HG02943 (cell line): ENCODE results near the gene TXNRD2.
"Not testable (repeated sequence)": the region's sequence is repeated elsewhere in the genome, so short reads cannot be mapped to it uniquely, and the experiment has no call there.

Source experiments
- ATAC-seq: cut with Tn5 transposase; IDR thresholded peaks from one replicate; pipeline ENCODE4 v1.9.1; 2021; ENCODE audit warnings: mild to moderate bottlenecking, low read depth, moderate library complexity; ENCODE audit not compliant: unreplicated experiment

Gene TXNRD2

DNA sequence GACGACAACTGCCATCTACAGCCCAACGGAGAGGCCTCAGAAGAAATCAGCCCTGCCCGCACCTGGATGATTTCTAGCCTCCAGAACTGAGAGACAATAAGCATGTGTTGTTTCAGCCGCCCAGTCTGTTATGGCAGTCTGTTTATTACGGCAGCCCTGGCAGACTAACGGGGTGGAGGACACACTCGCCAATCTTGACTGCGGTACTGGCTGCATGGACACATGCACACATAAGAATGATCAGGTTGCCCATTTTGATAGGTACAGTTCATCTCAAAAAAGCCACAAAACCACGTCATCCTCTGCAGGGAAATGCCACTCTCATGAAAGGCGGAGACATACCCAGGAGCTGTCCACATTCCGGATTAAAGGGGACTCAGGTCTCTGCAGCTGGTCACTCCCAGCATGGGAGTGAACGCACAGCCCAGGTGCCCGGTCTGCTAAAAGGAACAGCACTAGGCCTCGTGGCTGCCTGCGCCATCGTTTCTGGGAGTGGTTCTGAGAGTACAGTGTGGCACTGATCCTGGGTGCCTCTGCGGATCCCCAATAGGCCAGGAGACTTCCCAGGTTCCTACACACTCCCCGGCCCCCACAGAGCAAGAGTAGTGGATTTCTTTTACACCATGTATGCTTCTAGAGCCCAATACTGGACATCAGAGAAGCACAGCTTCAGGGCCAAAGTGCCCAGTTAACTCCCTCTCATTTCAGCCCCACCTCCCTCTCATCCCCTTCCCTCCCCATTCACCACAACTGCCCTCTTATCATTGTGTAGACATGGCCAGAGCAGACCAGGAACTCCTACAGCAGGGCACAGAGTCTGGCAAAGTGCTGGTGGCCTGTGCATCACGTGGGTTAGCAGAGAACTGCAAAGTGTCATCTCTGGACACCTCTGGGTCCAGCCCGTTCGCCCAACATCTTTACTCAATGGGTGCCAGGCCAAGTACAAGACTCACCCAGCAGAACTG lies 11.8 kb downstream of the TXNRD2 start:
- ATAC-seq, result no peak

GRCh38 chr22:19928207-19928606 lies 13.4 kb downstream of the TXNRD2 start:
- ATAC-seq, result no peak

GRCh38 chr22:19927696-19928095 lies 13.9 kb downstream of the TXNRD2 start:
- no peak for ATAC-seq

DNA sequence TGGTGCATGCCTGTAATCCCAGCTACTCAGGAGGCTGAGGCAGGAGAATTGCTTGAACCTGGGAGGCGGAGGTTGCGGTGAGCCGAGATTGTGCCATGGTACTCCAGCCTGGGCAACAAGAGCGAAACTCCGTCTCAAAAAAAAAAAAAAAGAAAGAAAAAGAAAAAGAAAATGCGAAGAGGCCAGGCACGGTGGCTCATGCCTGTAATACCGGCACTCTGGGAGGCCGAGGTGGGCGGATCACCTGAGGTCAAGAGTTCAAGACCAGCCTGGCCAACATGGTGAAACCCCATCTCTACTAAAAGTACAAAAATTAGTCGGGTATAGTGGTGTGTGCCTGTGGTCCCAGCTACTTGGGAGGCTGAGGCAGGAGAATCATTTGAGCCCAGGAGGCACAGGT lies 15.6 kb downstream of the TXNRD2 start:
- ATAC-seq, result not testable (repeated sequence)

- ATAC-seq, result no peak
These were observed 17.6 kb downstream of the TXNRD2 start for GRCh38 chr22:19923914-19924513.

- no peak for ATAC-seq
These were observed 20.0 kb downstream of the TXNRD2 start for GRCh38 chr22:19921544-19922081.

GRCh38 chr22:19919701-19920363 lies 21.8 kb downstream of the TXNRD2 start:
- no peak for ATAC-seq

GRCh38 chr22:19918332-19919106 lies 23.1 kb downstream of the TXNRD2 start:
- no peak for ATAC-seq

GRCh38 chr22:19917389-19918138 lies 24.1 kb downstream of the TXNRD2 start:
- no peak for ATAC-seq

GRCh38 chr22:19916941-19917340 lies 24.7 kb downstream of the TXNRD2 start:
- no peak for ATAC-seq

- no peak for ATAC-seq
These were observed 25.6 kb downstream of the TXNRD2 start for GRCh38 chr22:19916006-19916405.

- ATAC-seq, result no peak
These were observed 26.2 kb downstream of the TXNRD2 start for GRCh38 chr22:19915287-19915954.

DNA sequence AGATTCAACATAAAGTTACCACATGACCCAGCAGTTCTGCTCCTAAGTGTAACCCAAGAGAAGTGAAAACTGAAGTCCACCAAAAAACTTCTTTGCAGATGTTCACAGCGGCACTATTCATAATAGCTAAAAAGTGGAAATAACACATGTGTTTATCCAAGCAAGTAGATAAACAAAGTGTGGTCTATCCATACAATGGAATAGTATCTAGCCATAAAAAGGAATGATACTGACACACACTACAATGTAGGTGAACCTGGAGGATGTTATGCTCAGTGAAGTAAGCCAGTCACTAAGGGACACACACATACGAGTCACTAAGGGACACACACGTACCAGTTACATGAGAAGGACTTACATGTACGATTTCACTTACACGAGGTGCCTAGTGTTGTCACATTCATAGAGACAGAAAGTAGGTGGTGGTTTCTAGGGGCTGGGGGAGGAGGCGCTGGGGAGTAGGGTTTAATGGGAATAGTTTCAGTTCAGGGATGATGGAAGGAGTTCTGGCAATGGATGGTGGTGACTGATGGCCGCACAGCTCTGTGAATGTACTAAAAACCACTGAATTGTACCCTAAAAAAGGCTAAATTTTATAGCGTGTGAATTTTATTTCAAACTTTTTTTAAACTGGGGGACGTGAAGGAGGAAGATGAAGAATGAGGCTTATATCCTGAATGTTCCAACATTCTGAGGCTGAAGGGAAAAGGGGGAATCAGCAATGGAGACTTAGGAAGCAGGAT lies 27.2 kb downstream of the TXNRD2 start:
- no peak for ATAC-seq

- ATAC-seq, result no peak
These were observed 28.2 kb downstream of the TXNRD2 start for GRCh38 chr22:19913337-19913936.

- ATAC-seq, result no peak
These were observed 29.2 kb downstream of the TXNRD2 start for GRCh38 chr22:19912271-19912999.

GRCh38 chr22:19911540-19912270 lies 29.9 kb downstream of the TXNRD2 start:
- ATAC-seq, result no peak
